Testis (tissue), 3 donors: Measurements from ENCODE around the gene CNTROB. TPM values are rescaled to one million over a fixed set of nuclear protein-coding genes. Genes with fewer than 3 reads are reported as not detected.
A peak's percentile ranks its signal among the peaks of the same experiment; 100 is the strongest.

Experiments used
- DNase-seq: peaks from one replicate; pipeline ENCODE4 v3.0.0-alpha.2; 2019
- H3K27ac ChIP-seq, 2 donors: fragments of 200-600 bp; sonication (generic); one replicate each; pipeline ENCODE4 v1.5.1; 2019
- H3K27me3 ChIP-seq: fragments of 200-600 bp; sonication (generic); one replicate; pipeline ENCODE4 v1.5.1; 2019
- H3K36me3 ChIP-seq: fragments of 200-600 bp; sonication (generic); one replicate; pipeline ENCODE4 v1.5.1; 2017; ENCODE audit warnings: low read depth; ENCODE audit errors: missing control alignments
- H3K4me1 ChIP-seq: fragments of 200-600 bp; sonication (generic); one replicate; pipeline ENCODE4 v1.5.1; 2019
- H3K4me3 ChIP-seq, 2 donors: fragments of 200-600 bp; sonication (generic); one replicate each; pipeline ENCODE4 v1.5.1; 2017 to 2019
- H3K9me3 ChIP-seq: fragments of 200-600 bp; sonication (generic); one replicate; pipeline ENCODE4 v1.5.1; 2017
- CTCF ChIP-seq, 3 experiments: fragments of 450-650 bp in 2 of 3; fragments of 200-600 bp in 1 of 3; sonication (generic) in 1 of 3; IDR thresholded peaks; one replicate each; pipeline ENCODE4 v1.5.1; 2016 to 2019; ENCODE audit warnings: antibody characterized with exemption in 3 of 3, mild to moderate bottlenecking in 2 of 3, moderate library complexity in 1 of 3
- POLR2A ChIP-seq: fragments of 450-650 bp; IDR thresholded peaks from one replicate; pipeline ENCODE4 v1.6.1; 2017; ENCODE audit warnings: antibody characterized with exemption, mild to moderate bottlenecking, moderate library complexity
- WGBS, 2 donors: methylation state at CpG; one replicate each; pipeline ENCODE4 v1.1.5; 2018; 5-methylcytosine and 5-hydroxymethylcytosine counted together
- intact Hi-C: fragments of 100-400 bp; cut with DNase I; formaldehyde crosslinking; loops from one replicate; pipeline ENCODE4 v1.15.1; 2023; ENCODE audit warnings: low total_unique reads
- polyA plus RNA-seq: library from polyadenylated mRNA; stranded (reverse); fragments of 350-450 nt; fragmentation: Illumina TruSeq; extraction: RNeasy Lipid Tissue Mini Kit (QIAGEN cat#74804); gene quantifications from one replicate; pipeline ENCODE4 v1.2.3, GENCODE V29; 2014; ENCODE audit warnings: low read depth, low replicate concordance; ENCODE audit not compliant: insufficient read depth
- total RNA-seq, 2 donors: library from RNA; depleted of rRNA; stranded (reverse); fragments of >200 nt; gene quantifications; one replicate each; pipeline ENCODE4 v1.2.3, GENCODE V29; 2016

Gene CNTROB
- total and polyA plus RNA-seq, 3 donors from 2014 or later = 79.2 to 153 (median 111) TPM

GRCh38 chr17:7911116-7911515 is 20.9 kb upstream of the CNTROB start:
- H3K36me3 ChIP-seq = no peaks in the 10 kb centered on the region
- H3K4me1 ChIP-seq = peaks cover 6% of the 10 kb centered on the region
- WGBS, 2 donors = 71 to 76% methylated on average over 8 to 9 of the region's 9 CpGs
- H3K27me3 ChIP-seq = no peaks in the 10 kb centered on the region
- no peak for DNase-seq
- no peak overlapping the region for H3K27ac ChIP-seq
- no peaks in the 10 kb centered on the region for H3K9me3 ChIP-seq
- H3K4me3 ChIP-seq = no peak overlapping the region
- TF ChIP-seq POLR2A (no peak), CTCF (IDR thresholded peaks at IDR 0.05) (no peak)
- intact Hi-C loops = loop anchor here (5.0 kb wide), 1 partner anchor 81 kb away; no protein-coding TSS in a partner anchor

GRCh38 chr17:7912927-7913524 is 19.0 kb upstream of the CNTROB start:
- Histone ChIP-seq H3K36me3 (no peaks in the 10 kb centered on the region), H3K27ac (peak overlapping the region in 1 of 2 donors; percentile 56), H3K27me3 (no peaks in the 10 kb centered on the region), H3K9me3 (no peaks in the 10 kb centered on the region), H3K4me1 (peaks cover 11% of the 10 kb centered on the region), H3K4me3 (no peak overlapping the region)
- peak; percentile 47 for DNase-seq
- intact Hi-C loops = loop anchor here (5.0 kb wide), 1 partner anchor 79 kb away; no protein-coding TSS in a partner anchor
- WGBS, 2 donors = 52 to 55% methylated on average over 3 of the region's 3 CpGs
- TF ChIP-seq POLR2A (no peak), CTCF (IDR thresholded peaks at IDR 0.05) (peak in 2 of 3 experiments; percentile 42)

GRCh38 chr17:7915179-7915610 is 16.8 kb upstream of the CNTROB start:
- TF ChIP-seq POLR2A = no peak
- no peak for TF ChIP-seq CTCF (IDR thresholded peaks at IDR 0.05)
- no peaks in the 10 kb centered on the region for H3K27me3 ChIP-seq
- 0 to 1% methylated on average over 12 to 15 of the region's 15 CpGs for WGBS, 2 donors
- DNase-seq = peak; percentile 59
- no peaks in the 10 kb centered on the region for H3K9me3 ChIP-seq
- H3K4me1 ChIP-seq = peaks cover 11% of the 10 kb centered on the region
- H3K27ac ChIP-seq = peak overlapping the region; percentile 73 to 96
- H3K36me3 ChIP-seq = no peaks in the 10 kb centered on the region
- H3K4me3 ChIP-seq = peak overlapping the region; percentile 59 to 67
- intact Hi-C loops = no loop called here

- Histone ChIP-seq H3K27ac (peak within 1 kb of the TSS; percentile 90 to 96), H3K27me3 (no peaks in the 10 kb centered on the region), H3K9me3 (no peaks in the 10 kb centered on the region), H3K36me3 (no peaks in the 10 kb centered on the region), H3K4me3 (peak within 1 kb of the TSS; percentile 59 to 67), H3K4me1 (peaks cover 11% of the 10 kb centered on the region)
- peak; percentile 93 for DNase-seq
- intact Hi-C loops = no loop called here
- TF ChIP-seq CTCF (IDR thresholded peaks at IDR 0.05) (peak in 1 of 3 experiments; percentile 29), POLR2A (no peak)
- WGBS, 2 donors = 0 to 2% methylated on average over 15 to 99 of the region's 100 CpGs
These were observed 16.2 kb upstream of the CNTROB start, which contains the start of gene RNF227 for GRCh38 chr17:7915611-7916384. TSS of gene RNF227 (minus strand) at chr17:7916289. CDS start at chr17:7916195, 94 bp downstream.
